GM18873 (cell line): Measurements from ENCODE around the gene YRDC.
"Not testable (repeated sequence)": the region's sequence is repeated elsewhere in the genome, so short reads cannot be mapped to it uniquely, and the experiment has no call there.

Experiments
- ATAC-seq: cut with Tn5 transposase; IDR thresholded peaks from one replicate; pipeline ENCODE4 v1.9.1; 2021; ENCODE audit warnings: mild to moderate bottlenecking, moderate library complexity, moderate number of reproducible peaks; ENCODE audit not compliant: unreplicated experiment, low FRiP score

YRDC gene

GRCh38 chr1:37776946-37777516, 31.0 kb downstream of the YRDC start:
- no peak for ATAC-seq

DNA sequence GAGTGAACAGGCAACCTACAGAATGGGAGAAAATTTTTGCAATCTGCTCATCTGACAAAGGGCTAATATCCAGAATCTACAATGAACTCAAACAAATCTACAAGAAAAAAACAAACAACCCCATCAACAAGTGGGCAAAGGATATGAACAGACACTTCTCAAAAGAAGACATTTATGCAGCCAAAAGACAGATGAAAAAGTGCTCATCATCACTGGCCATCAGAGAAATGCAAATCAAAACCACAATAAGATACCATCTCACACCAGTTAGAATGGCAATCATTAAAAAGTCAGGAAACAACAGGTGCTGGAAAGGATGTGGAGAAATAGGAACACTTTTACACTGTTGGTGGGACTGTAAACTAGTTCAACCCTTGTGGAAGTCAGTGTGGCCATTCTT, 36.6 kb downstream of the YRDC start:
- not testable (repeated sequence) for ATAC-seq

GRCh38 chr1:37767488-37767887, 40.5 kb downstream of the YRDC start:
- ATAC-seq: no peak

GRCh38 chr1:37765916-37766664, 41.9 kb downstream of the YRDC start:
- no peak for ATAC-seq

DNA sequence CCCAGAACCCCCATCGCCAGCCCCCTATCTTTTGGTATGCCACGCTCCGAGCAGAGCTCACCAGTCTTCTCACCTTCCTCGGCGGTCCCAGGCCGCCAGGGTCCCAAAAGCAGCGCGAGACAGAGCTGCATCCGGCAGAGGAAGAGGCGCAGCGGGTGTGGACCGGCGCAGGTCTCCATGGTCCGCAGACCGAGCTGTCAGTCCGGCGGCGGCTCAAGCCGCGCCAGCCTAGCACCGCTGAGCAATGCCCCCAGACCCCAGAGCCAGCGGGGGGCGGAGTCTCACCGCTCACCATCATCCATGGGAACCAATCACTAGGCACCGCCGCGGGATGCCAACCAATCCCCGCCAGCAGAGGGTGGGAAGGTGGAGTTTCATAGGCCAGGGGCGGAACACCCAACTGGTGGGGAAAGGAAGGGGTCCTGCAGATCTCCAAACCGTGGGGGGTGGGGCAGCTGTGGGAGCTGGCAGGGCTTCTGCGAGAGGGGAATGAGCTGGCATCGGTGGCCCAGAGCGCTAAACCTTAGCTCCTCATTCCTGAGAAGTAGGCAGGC, 43.0 kb downstream of the YRDC start, which contains the start of gene EPHA10:
EPHA10 (minus strand) TSS at position 233 of the 554 bp plus-strand sequence; CDS start at position 179, 54 bp downstream.
- ATAC-seq: no peak

- no peak for ATAC-seq
Measured at GRCh38 chr1:37764414-37764825, 43.6 kb downstream of the YRDC start.

DNA sequence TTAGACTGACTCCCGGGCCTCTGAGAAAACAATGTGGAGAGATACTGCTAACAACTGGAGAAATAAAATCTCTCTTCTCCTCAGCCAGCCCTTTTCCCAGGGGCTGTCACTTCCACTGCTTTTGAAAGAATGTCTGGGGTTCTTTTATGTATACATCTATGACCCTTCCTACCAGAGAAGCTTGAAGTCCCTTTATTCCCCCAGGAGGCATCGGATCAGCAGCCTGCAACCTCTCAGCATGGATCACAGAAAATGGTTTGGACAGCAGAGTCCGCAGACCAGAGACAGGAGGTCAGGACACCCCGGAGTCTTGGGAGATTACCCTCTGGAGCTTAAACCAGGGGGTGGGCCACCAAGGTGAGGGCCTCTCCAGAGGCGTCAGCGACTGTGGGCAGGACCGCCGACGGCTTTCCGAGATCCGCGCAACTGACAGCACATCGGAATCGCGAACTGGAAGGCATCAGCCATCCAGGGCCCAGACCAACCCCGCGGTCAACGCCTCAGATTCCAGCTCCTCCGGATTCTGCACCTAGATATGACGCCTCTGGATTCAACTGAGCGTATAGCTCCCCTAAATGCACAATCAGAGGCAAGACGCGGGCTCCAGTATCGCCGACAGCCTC, 44.1 kb downstream of the YRDC start:
- ATAC-seq: no peak

DNA sequence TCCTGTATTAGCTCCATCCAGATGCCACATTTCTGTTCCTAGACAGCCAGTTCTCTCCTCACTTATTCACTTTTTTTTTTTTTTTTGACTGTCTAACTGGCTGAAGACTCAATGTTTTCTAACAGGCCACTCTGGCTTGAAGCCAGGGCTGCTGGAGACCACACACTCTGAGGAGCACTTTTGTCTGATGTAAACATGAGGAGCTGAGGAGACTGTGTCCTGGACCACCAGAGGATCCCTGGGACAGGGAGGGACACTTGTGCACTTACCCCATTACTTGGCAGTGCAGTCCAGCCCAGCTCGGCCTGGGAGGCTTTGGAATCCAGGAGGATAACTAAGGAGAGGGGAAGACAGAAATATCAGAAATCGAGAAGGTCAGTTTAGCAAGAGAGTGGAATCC, 45.5 kb downstream of the YRDC start:
- ATAC-seq: no peak

DNA sequence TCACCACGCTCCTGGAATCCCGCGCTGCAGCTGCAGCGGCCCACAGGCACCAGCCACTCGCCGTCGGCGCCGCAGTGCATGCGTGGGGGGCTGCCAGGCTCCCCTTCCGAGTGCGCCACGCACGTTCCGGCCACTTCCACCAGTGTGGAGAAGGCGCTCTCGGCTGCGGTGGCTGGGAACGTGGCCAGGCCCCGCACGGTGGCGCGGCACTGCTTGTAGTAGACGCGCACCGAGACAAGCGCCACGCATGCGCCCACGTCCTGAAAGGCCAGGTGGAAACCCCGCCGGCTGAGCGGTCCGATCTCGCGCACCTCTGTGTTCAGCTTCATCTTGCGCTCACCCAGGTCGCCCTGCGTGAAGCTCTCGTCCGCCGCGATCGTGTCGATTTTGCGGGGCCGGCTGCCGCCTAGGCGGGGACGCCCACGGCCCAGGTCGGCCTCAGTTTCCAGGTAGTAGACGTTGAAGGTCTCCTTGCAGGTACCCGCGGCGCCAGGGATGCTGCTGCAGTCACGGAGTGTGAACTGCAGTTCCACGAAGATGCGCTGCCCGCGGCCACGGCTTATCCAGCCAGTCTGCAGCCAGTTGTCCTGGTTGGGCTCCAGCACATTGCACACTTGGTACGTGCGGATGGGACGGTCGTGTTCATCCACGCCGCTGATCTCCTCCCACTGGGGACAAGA, 46.5 kb downstream of the YRDC start:
- no peak for ATAC-seq

GRCh38 chr1:37759451-37759850, 48.6 kb downstream of the YRDC start:
- ATAC-seq: no peak

DNA sequence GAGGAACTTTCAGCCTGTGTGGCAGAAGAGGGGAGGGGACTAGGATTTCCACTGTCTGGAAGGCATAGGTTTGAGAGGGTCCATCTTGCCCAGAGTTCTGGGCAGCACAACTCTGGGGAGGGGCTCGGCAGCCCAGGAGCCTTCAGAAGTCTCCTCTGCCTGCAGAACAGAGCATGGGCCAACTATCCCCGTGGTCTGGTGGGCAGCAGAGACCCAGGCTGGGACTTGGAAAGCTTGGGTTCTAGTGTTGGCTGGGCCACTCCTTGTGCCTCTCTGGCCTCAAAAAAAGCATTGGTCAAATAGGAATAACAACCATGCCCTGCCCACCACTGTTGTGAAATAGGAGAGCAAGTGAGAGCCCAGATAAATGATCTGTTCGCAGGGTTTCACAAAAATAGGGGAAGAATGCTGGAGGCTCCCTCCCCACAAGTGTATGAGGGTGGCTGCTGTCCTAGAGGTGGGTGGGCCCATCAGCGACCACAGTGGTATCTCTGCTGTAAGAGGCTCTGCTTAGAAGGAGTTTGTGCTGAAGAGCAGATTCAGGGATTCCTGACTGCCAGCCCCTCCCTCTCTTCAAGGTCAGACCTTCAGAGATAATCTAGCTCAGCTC, 52.0 kb downstream of the YRDC start:
- no peak for ATAC-seq

- no peak for ATAC-seq
Measured at GRCh38 chr1:37755290-37755689, 52.7 kb downstream of the YRDC start.

DNA sequence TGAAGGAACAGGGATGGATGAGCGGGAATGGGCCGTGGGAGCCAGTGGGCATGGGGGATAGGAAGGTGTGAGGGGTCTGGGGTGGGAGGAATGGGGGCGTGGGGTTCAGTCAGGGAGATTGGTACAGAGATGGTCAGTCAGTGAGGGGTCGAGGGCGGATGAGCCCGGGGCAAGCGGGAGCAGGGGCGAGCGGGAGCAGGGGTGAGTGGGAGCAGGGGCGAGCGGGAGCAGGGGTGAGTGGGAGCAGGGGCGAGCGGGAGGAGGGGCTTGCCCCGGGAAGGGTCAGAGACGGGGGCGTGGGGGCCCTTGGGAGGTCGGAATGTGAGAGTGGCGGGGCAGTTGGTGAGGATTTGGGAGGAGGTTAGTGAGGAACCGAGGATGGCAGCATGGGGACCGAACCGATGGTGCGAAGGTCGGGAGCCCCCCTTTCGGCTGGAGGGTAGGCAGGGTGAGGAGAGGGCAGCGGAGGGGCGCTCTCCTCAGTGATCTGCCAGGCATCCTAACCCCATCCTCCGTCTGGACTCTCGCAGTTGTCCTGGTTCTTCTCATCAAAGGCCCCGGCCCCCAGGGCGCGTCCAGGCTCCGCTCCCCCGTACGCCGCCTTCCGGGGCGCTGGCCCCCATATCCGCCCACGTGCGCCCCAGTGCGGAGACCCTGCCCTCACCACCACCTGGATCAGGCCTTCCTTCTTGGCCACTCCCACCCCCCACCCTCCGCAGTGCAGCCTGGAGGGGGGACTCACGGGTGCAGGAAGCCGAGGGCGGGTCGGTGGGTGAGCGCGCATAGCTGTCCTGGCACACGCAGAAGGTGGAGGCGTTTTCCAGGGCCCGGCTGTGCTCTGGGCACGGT, 54.3 kb downstream of the YRDC start:
- no peak for ATAC-seq
